HG02852 (cell line): ENCODE measurements around the gene CLHC1.
A peak's percentile ranks its signal among the peaks of the same experiment; 100 is the strongest.
"Not testable (repeated sequence)": the region's sequence is repeated elsewhere in the genome, so short reads cannot be mapped to it uniquely, and the experiment has no call there.

ENCODE experiments used
- ATAC-seq: cut with Tn5 transposase; IDR thresholded peaks from one replicate; pipeline ENCODE4 v1.9.1; 2021; ENCODE audit warnings: mild to moderate bottlenecking, moderate library complexity; ENCODE audit not compliant: unreplicated experiment

The CLHC1 gene

DNA sequence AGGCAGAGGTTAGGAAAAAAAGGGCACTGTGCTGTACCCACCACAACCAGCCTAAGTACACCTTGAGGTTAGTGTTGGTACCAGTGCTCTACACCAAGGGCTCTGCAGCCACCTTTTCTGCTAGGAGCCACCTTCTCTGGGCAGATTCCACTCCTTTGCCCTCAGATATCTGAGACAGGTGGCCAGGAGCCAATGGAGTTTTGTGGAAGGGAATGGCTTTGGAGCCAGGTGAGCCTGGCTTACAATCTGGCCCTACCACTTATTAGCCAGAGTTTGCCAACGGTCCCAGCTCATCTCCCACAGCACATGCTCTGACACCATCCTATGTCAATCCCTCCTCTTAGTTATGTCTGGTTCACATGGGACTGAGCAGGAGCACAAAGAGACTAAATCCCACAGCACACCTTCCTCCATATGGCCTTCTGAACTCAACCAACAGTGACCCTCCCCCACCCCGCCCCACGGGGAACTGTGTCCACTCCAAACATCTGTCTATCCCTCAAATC is 77.5 kb downstream of the CLHC1 start:
- no peak for ATAC-seq

- ATAC-seq: peak; percentile 39
Measured at GRCh38 chr2:55153584-55154299, 78.4 kb downstream of the CLHC1 start.

DNA sequence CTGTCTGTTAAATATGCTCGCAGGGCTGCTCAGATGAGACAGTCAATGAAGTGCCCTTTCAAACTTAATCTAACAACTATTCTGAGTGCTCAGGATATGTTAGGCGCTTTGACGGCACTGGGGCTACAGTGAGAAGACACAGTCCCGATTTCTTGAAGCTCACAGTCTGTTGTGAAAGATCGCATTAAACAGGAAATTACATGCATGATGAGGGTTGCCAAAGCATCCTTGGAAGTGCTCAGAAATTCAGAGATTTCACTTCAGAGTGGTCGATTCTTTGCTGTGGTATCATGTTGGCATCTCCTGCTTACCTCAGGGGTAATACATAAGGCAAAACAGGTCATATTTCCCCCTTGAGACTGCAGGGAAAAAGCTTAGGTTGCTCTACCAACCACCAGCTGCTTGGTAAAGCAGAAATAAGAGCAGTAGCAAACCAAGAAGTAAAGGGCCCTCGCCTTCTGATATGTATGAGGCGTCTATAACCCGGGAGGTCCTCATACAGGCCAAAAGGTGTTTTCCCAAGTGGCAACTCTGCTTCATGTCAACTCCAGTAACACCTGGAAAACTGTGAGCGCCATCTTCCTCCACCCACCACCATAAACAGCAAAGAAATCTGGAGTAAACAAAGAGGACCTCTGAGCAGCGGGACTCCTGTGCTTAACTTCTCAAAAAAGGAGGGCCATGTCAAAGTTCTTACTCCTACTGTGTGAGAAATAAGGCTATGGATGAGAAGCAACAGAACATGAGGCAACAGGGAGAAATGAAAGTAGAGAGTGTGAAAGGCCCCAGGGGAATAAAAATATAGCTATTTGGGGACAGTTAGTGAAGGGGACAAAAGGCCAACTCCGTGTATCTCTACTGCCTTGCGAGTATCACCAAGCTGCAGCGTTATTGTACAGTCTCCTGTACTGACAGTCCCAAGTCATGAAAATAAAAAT is 79.3 kb downstream of the CLHC1 start:
- ATAC-seq: no peak

DNA sequence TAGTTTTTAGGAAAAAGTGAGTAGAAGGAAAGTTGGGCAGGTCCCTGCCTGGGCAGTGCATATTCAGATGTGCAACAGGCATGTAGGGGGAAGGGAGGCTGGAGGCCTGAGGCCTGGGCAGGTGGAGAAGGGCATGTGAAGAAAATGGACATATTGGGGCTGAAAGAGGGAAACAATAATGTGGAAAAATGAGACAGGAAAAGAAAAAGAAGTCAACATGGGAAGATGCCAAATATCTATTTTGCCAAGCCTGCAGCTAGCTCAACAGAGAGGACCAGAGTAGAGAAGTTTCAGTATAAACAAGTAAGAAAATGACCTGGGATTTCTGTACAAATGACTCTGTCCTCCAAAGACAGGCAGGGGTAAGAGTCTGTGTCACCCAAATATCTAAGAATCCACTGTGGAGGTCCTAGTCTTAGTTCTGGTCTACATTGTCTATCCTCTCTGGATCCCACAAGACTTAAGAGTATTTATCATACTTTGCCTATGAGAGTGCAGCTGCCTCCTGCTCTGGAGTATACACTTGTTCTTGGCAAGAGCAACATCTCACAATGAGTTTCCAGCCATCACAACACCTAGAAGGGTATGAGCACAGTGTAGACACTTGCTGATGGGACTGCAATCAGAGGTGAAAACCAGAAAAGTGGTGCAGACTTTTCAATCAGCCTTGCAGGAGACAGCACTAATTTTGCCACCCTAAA is 80.2 kb downstream of the CLHC1 start:
- no peak for ATAC-seq

DNA sequence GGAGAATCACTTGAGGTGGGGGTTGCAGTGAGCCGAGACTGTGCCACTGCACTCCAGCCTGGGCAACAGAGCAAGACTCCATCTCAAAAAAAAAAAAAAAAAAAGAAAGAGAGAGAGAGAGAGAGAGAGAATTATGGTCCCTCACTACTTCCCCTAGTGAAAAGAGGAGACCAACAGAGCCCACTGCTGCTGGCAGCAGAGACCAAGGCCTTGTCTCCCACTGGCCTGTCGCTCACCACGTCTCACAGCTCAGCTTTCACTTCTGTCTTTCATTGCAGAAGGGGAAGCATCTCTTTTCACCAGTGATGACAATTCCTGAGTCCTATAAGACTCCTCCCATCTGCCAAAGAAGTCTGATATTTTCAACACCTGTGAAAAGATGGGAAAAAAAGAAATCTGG is 81.3 kb downstream of the CLHC1 start:
- ATAC-seq: peak; percentile 88

- ATAC-seq: no peak
Measured at GRCh38 chr2:55148269-55148668, 83.8 kb downstream of the CLHC1 start.

GRCh38 chr2:55147531-55147930 is 84.6 kb downstream of the CLHC1 start:
- no peak for ATAC-seq

DNA sequence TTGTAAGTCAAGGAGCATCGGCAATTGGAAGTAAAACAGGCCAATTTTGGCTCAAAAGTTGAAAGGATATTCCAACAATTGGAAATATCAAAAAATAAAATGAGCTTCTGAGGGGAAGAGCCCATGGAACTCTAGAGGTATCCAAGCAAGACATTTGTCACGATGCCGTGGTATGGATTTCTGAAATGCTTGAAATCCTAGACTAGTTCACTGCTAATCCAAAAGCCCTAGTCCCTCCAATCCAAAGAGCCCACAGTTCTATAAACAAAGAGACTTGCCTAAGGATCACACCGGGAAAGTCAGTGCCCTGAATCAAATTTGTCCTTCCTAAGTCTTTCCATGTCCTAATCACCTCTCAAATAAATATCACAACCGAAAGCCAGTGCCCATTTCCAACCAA is 85.1 kb downstream of the CLHC1 start:
- no peak for ATAC-seq

DNA sequence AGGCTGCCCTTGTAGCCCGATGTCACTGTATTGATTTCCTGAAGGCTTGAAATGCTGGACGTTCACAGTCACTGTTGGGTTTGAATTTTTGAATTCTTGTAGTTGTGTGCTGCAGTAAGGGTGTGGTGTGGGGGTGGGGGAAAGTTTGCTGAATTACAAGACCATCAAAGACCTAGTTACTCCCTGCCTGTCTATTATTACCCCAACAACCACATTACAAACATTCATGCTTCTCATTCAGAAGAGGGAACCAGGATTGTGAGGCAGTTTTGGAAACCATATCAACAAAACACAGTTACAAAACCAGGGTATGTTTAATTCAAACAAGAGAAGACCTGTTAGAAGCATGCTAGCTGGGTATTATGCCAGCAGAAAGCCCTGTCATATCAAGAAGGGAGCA is 85.8 kb downstream of the CLHC1 start:
- no peak for ATAC-seq

DNA sequence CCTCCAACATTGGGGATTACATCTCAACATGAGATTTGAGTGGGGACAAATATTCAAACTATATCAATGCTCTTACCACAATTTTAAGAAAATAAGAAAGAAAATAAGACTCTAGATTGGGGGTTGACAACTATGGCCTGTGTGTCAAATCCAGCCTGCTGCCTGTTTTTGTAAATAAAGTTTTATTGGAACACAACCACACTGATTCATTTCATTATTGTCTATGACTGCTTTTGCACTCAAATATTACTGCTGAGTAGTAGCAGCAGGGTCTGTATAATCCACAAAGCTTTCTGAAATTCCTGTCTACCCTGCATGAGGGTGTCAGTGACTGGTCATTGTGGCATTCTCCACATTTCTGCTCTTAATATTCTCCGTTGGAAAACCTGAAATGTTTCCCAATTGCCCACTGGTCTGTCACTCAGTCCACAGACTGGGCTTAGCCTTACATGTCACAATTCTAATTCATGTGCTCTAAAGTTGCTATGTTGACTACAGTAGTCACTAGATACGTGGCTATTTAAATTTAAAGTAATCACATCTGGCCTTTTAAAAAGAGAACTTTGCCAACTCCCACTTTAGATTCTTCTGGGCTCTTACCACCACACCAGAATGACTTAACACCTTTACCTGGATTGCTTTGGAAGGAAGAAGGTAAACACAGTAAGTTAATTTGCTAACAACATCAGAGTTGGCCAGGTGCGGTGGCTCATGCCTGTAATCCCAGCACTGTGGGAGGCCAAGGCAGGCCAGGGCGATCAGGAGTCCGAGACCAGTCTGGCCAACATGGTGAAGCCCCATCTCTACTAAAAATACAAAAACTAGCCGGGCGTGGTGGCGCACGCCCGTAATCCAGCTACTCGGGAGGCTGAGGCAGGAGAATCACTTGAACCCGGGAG is 86.9 kb downstream of the CLHC1 start:
- no peak for ATAC-seq

DNA sequence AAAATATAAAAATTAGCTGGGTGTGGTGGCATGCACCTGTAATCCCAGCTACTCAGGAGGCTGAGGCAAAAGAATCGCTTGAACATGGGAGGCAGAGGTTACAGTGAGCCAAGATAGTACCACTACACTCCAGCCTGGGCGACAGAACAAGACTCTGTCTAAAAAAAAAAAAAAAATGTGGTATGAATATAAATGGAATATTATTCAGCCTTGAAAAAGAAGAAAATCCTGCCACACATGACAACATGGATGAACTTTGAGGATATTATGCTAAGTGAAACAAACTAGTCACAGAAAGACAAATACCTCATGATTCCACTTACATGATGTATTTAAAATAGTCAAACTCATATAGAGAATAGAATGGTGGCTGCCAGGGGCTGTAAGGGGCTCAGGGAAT is 88.4 kb downstream of the CLHC1 start:
- not testable (repeated sequence) for ATAC-seq

GRCh38 chr2:55142518-55142917 is 89.6 kb downstream of the CLHC1 start:
- ATAC-seq: no peak

DNA sequence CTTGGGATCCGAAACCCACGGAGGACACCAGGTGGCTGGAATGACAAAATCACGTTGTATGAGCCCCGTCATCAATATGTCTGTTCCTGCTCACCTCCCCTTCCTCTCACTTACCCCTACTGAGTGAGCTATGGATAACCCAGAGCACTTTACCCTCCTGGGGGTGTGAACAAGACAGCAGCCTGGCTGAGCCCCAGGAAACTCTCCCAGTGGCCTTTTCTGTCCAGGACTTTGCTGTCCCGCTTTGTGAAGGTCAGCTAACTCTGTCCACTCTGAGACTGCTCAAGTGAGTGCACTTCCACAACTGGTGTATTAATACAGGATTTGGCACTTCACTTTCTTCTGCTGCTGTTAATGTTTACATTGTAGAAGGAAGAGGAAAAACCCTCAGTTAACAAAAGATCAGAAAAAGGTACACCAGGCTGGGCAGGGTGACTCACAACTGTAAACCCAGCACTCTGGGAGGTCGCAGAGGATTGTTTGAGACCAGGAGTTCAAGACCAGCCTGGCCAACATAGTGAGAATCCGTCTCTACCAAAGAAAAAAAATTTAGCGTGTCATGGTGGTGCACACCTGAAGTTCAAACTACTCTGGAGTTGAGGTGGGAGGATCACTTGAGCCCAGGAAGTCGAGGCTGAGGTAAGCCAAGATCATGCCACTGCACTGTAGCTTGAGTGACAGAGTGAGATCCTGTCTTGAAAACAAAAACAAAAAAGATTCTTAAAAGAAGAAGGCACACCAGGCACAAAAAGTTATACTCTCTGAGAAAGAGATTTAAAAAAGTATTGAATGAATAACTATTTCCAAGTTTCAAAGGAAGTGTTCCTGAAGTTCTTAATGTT is 90.3 kb downstream of the CLHC1 start:
- no peak for ATAC-seq

- no peak for ATAC-seq
Measured at GRCh38 chr2:55140316-55141219, 91.5 kb downstream of the CLHC1 start.

DNA sequence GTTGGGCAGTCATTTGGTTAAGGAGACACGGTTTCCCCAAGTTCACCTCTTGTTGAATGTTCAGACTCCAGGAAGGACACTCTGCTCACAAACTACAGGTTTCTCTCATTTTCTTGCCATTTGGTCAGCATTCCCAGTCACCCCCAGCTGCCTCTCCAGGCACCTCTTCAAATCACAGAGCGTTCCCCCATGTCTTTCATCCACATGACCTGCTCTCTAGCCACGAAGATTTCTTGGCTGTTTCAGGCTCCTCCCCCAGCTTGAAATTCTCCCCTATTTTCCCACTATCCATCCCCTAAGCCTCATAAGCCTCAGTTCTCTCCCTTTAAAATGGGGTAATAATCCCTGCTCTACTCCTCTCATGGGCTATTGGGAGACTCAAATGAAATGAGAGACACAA is 92.8 kb downstream of the CLHC1 start:
- no peak for ATAC-seq

DNA sequence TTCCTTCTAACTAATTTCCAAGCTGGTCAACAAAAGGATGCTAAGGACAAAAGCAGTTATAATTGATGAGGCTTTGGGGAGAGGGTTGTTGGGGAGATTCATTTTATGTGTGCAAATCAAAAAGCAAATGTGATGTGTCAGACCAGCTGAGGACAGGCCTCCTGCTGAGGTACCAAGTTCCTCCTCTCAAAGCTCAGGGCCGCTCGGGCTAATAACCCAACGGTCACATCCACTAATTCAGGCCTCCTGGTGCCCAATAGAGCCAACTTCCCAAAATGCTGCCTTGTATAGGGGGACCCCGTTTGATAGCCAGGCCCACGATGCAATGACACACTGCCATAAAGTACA is 93.2 kb downstream of the CLHC1 start:
- ATAC-seq: no peak

GRCh38 chr2:55138014-55138881 is 93.8 kb downstream of the CLHC1 start:
- no peak for ATAC-seq
